Small intestine (tissue), 7 donors: ENCODE results near the gene PDLIM1. TPM values are rescaled to one million over a fixed set of nuclear protein-coding genes. Genes with fewer than 3 reads are reported as not detected.

ENCODE experiments used
- DNase-seq, 2 donors: peaks; one replicate each; pipeline versions ENCODE4 v3.0.0 to v3.0.0-alpha.2; 2013
- FAIRE-seq: peaks from 2 replicates; lab custom pipeline; 2012; peaks lifted over from hg19 to GRCh38; lab: Jason Lieb, UNC
- H3K27ac ChIP-seq, 3 donors: one replicate each; pipeline ENCODE4 v1.5.1; 2013; ENCODE audit warnings: low read length in 2 of 3, mild to moderate bottlenecking in 2 of 3, control low read depth in 1 of 3, inconsistent platforms in 1 of 3, low read depth in 1 of 3, moderate library complexity in 1 of 3
- H3K27me3 ChIP-seq, 3 donors: one replicate each; pipeline ENCODE4 v1.6.1; 2013; ENCODE audit warnings: low read length in 3 of 3, inconsistent platforms in 1 of 3; ENCODE audit not compliant: control insufficient read depth in 3 of 3, insufficient read depth in 3 of 3
- H3K36me3 ChIP-seq, 3 donors: one replicate each; pipeline ENCODE4 v1.6.1; 2013; ENCODE audit warnings: low read length in 3 of 3, inconsistent platforms in 1 of 3, low read depth in 1 of 3, mild to moderate bottlenecking in 1 of 3, moderate library complexity in 1 of 3; ENCODE audit not compliant: control insufficient read depth in 3 of 3, insufficient read depth in 2 of 3
- H3K4me1 ChIP-seq, 3 donors: one replicate each; pipeline ENCODE4 v1.6.1; 2013; ENCODE audit warnings: low read length in 2 of 3, inconsistent platforms in 1 of 3, low read depth in 1 of 3, mild to moderate bottlenecking in 1 of 3, moderate library complexity in 1 of 3; ENCODE audit not compliant: control insufficient read depth in 3 of 3, insufficient read depth in 2 of 3
- H3K4me3 ChIP-seq, 3 donors: one replicate each; pipeline ENCODE4 v1.5.1; 2013; ENCODE audit warnings: low read length in 3 of 3, control low read depth in 1 of 3, inconsistent platforms in 1 of 3, low read depth in 1 of 3, mild to moderate bottlenecking in 1 of 3, moderate library complexity in 1 of 3
- H3K9me3 ChIP-seq, 2 donors: one replicate each; pipeline ENCODE4 v1.6.1; 2013; ENCODE audit warnings: low read depth in 1 of 2, low read length in 1 of 2; ENCODE audit not compliant: control insufficient read depth in 2 of 2, insufficient read depth in 1 of 2
- WGBS, 3 donors: extraction: QIAGEN DNeasy Blood & Tissue Kit; methylation state at CpG; one replicate each; pipeline ENCODE4 v1.1.7; 2013; 5-methylcytosine and 5-hydroxymethylcytosine counted together
- polyA plus RNA-seq, 4 donors: library from polyadenylated mRNA; stranded (reverse) in 3 of 4; unstranded in 1 of 4; fragments of 200-250 nt in 3 of 4; fragments of 120-200 nt in 1 of 4; gene quantifications; one replicate each; pipeline versions ENCODE4 v1.2.1 to v1.2.3, GENCODE V29; 2013
- donor health status: healthy with polysubstance abuse.
- donor health status: control.
- donor health status: control.
- donor health status: Bipolar disorder and iron deficiency.
- donor health status: healthy.

PDLIM1 gene
- polyA plus RNA-seq, 4 donors, result 206 to 572 (median 429) TPM

DNA sequence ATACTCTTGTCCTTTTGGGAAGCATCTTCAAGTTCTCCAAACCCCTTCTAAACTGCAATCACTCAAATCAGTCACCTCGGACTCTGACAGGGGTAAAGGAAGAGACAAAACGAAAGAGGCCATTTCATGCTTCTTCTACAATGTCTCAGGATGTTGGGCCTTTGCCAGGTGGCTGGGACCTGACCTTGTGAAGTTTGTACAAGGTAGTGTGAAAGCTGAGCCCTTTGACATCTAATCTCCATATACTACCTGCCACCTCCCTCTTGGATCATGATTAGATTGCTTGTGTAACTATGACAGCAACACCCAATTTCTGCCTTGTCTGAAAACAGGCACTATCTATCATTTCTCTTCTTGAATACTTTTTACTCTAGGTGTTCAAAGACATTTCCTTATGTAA, 35.1 kb upstream of the PDLIM1 start:
- Histone ChIP-seq H3K27ac (no peak overlapping the region), H3K4me3 (no peak overlapping the region), H3K36me3 (peaks cover 0 to 19% (median 0%) of the 10 kb centered on the region in 3 donors), H3K27me3 (no peaks in the 10 kb centered on the region), H3K4me1 (peaks cover 2 to 6% (median 3%) of the 10 kb centered on the region in 3 donors), H3K9me3 (no peaks in the 10 kb centered on the region)
- WGBS, 3 donors, result 40 to 70% (median 47%) methylated on average over 2 of the region's 2 CpGs
- FAIRE-seq, result no peak
- peak in 1 of 2 donors; percentile 64 for DNase-seq

DNA sequence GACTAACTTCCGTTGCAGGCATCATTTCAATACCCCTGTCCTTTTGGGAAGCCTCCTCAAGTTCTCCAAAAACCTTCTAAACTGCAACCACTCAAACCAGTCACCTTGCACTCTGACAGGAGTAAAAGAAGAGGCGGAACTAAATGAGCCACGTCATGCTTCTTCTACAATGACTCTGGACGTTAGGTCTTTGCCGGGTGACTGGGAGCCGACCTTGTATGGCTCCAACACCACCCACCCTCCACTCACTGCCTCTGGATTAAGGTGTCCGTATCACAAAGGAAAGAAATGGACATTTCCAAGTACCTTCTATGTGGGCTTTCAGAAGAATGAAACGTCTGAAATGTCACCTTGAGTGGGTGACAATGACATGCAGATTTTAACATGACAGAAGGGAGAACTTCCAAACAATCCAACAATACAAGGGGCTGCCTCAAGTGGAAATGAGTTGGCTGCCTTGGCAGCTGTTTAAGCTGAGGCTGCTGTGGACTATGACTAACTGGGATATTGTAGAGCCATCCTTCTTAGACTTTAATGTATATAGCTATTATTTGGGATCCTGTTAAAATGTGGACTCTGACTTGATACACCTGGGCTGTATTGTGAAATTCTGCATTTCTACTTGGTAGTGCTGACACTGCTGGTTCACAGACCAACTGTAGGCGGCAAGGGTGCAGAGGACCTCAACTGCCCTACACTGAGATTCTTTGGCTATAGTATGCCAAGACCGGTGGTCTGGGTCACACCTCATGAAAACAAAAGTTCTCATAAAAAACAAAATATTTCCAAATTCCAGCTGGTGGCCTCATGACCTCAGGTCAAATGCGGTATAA, 33.8 kb upstream of the PDLIM1 start:
- FAIRE-seq (no peak), DNase-seq (no peak)
- Histone ChIP-seq H3K27ac (no peak overlapping the region), H3K36me3 (peaks cover 0 to 27% (median 0%) of the 10 kb centered on the region in 3 donors), H3K9me3 (no peaks in the 10 kb centered on the region), H3K4me1 (peaks cover 2 to 6% (median 3%) of the 10 kb centered on the region in 3 donors), H3K27me3 (no peaks in the 10 kb centered on the region), H3K4me3 (no peak overlapping the region)
- WGBS, 3 donors, result 85 to 89% (median 88%) methylated on average over 11 of the region's 11 CpGs

DNA sequence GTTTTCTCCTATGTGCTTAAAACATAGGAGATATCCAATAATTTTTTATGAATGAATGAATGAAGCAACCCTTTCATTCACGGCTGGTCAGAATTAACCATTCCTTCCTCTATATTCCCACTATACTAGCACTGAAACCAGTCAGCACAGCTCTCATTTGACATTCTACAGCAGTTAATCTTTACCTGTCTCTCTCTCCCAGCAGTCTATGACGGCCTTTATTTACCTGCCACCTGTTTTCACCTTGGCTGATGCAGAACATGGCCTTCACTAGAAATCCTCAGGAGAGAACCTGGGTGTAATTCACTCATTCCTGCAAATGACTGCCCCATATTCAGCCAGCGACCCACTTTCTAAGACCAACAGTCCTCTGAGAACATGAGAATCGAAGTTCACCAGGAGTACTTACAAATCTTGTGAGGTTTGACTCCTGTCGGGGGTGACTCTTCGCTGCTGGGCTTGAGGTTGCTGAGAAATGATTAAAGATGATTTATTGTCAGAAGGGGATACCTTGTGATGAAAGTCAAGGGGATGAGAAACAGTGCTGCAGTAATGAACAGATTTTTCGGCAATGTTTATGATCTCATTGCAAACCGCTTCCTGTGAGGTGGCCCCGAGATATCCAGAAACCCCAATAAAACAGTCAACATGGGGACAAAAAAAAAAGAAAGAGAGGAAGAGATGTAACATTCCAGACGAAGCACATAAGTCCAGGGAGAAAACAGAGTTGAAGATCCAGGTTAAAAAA, 30.9 kb upstream of the PDLIM1 start:
- no peaks in the 10 kb centered on the region for H3K9me3 ChIP-seq
- 87 to 92% (median 89%) methylated on average over 10 of the region's 10 CpGs for WGBS, 3 donors
- H3K36me3 ChIP-seq, result peaks cover 0 to 20% (median 0%) of the 10 kb centered on the region in 3 donors
- no peak overlapping the region for H3K4me3 ChIP-seq
- peaks cover 0 to 6% (median 2%) of the 10 kb centered on the region in 3 donors for H3K4me1 ChIP-seq
- H3K27ac ChIP-seq, result no peak overlapping the region
- no peak for FAIRE-seq
- no peaks in the 10 kb centered on the region for H3K27me3 ChIP-seq
- DNase-seq, result no peak

DNA sequence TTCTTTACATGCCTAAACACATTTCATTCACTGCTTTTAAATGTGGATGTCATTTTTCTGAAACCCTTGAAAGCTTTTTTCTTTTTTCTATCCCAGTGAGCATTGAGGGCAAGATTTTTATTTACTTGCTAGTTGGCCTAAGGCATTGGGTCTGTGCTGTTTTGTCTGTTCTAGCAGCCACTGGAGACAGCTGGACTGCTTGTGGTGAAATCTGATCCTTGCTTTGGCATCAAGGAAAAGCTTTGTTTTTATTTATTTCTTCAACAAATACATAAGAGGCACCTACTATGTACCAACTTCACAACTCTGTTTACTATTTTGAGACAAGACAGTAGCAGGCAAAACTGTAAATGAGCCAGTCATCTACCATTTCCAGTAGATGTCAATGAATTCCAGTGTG, 28.4 kb upstream of the PDLIM1 start:
- no peak overlapping the region for H3K4me3 ChIP-seq
- H3K36me3 ChIP-seq, result peaks cover 0 to 19% (median 0%) of the 10 kb centered on the region in 3 donors
- DNase-seq (no peak), FAIRE-seq (no peak)
- H3K4me1 ChIP-seq, result no peaks in the 10 kb centered on the region
- H3K27me3 ChIP-seq, result no peaks in the 10 kb centered on the region
- no peaks in the 10 kb centered on the region for H3K9me3 ChIP-seq
- no peak overlapping the region for H3K27ac ChIP-seq

DNA sequence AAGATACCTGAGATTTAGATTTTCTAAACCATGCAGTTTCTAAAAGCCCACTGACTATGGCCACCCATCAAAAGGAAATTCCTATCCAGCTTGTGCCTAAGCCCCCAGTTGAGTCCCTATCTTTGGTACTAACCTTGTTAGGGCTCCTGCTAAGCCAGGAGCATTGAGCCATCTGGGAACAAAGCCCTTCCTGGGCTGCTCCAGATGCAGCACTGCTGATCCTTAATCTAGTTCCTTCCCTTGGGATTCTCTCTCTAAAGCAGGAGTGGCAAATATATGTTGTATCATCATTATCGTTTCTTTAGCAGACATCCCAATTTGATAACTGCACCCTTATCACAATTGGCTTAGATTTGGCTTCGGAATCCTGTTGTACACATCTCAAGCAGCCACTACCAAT, 24.7 kb upstream of the PDLIM1 start:
- H3K27me3 ChIP-seq, result no peaks in the 10 kb centered on the region
- no peak overlapping the region for H3K4me3 ChIP-seq
- H3K27ac ChIP-seq, result no peak overlapping the region
- FAIRE-seq (no peak), DNase-seq (no peak)
- H3K4me1 ChIP-seq, result no peaks in the 10 kb centered on the region
- WGBS, 3 donors, result 89 to 91% (median 89%) methylated on average over 2 of the region's 2 CpGs
- no peaks in the 10 kb centered on the region for H3K9me3 ChIP-seq
- peaks cover 0 to 17% (median 0%) of the 10 kb centered on the region in 3 donors for H3K36me3 ChIP-seq

DNA sequence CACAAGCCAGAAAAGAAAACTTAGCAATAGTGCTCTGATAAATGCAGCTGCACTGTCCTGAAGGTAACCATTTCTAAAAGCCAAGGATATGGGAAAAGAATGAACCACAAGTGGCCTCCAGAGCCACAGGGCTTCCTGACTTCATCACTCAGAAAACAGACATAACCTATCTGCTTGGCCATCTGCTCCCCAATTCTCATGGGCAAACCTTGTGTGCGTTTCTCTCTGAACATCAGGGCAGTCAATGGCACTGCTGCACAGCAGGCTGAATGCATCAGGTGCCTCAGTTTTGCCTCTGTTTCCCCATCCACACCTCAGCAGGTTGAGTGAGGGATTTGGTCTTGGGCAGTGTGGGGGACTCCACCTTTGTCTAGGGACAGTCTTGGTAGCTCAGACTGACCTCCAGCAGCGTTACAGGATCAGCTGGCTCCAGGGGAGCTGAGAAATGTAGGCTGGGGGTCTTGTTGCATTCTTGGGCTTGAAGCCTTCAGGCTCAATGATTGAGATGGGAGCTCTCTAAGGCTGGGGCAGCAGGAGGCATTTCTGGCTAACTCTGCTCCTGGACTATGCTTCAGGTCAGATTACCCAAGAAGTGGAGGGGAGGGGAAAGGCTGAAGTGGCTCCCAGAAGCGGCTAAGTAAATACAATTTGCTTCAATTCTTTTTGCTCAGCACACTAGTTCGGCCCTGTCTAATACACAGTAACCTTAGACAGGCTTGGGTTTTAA, 23.6 kb upstream of the PDLIM1 start:
- Histone ChIP-seq H3K9me3 (no peaks in the 10 kb centered on the region), H3K27ac (no peak overlapping the region), H3K4me3 (no peak overlapping the region), H3K36me3 (peaks cover 0 to 12% (median 0%) of the 10 kb centered on the region in 3 donors), H3K27me3 (no peaks in the 10 kb centered on the region), H3K4me1 (peaks cover 0 to 4% (median 0%) of the 10 kb centered on the region in 3 donors)
- WGBS, 3 donors, result 85 to 90% (median 90%) methylated on average over 4 of the region's 4 CpGs
- DNase-seq (no peak), FAIRE-seq (no peak)

DNA sequence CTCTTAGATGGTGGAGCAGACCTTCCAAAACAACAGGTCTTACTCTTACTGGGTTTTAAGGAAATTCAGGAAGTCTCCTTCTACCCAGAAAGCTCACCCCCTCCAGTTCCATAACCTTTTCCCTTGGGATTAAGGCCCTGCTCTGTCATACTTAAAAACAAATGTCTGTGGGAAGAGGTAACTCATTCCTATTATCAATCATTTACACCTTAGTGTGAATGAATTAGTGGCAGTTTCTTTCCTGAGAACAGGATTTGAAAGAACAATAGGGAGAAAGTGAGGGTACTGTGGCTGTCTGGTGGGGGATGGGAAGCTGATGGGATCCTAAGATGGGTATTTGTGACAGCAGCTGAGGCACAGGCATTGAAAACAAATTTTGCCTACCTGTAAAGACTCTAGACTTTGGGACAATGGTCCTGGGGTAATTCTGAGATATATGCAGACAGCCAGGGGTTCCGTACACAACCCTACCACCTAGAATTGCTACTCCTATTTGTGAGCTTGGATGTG, 22.2 kb upstream of the PDLIM1 start:
- DNase-seq (no peak), FAIRE-seq (no peak)
- Histone ChIP-seq H3K36me3 (peaks cover 0 to 12% (median 0%) of the 10 kb centered on the region in 3 donors), H3K4me3 (no peak overlapping the region), H3K27me3 (no peaks in the 10 kb centered on the region), H3K27ac (no peak overlapping the region), H3K4me1 (peaks cover 0 to 6% (median 2%) of the 10 kb centered on the region in 3 donors), H3K9me3 (no peaks in the 10 kb centered on the region)
- 95 to 100% (median 96%) methylated on average over 1 of the region's 1 CpG for WGBS, 3 donors

DNA sequence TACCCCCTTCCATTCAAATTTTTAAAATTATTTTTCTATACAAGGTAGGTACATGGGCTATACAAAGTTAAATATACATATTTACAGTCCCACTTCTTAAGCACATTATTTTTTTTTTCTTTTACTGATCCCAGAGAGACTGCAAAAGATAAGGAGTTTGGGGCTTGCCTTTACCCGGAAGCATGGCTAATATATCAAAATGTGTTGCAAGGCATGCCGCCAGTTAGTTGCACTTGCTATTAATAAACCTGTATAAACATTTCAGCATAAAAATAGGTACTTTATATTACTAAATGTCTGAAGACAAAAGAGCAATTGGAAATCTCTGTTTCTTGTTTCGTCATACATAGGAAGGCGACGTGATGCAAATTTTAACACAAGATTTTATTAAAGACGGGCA, 21.5 kb upstream of the PDLIM1 start:
- Histone ChIP-seq H3K27me3 (no peaks in the 10 kb centered on the region), H3K27ac (no peak overlapping the region), H3K4me1 (peaks cover 0 to 6% (median 2%) of the 10 kb centered on the region in 3 donors), H3K4me3 (no peak overlapping the region), H3K36me3 (peaks cover 0 to 12% (median 0%) of the 10 kb centered on the region in 3 donors), H3K9me3 (no peaks in the 10 kb centered on the region)
- no peak for FAIRE-seq
- DNase-seq, result peak in 1 of 2 donors; percentile 31
- 30 to 49% (median 38%) methylated on average over 6 of the region's 6 CpGs for WGBS, 3 donors
